Activated CD8-positive, alpha-beta memory T cell treated with anti-CD3 and anti-CD28 coated beads, Interleukin-2, amount 10 ng/mL, durations not matched to agents 7 days and 5 days (primary cell): Measurements from ENCODE around the gene STK40. TPM values are rescaled to one million over a fixed set of nuclear protein-coding genes. Genes with fewer than 3 reads are reported as not detected.

ENCODE experiments used
- ATAC-seq: fragments of 150-1000 bp; cut with Tn5 transposase; one replicate; pipeline ENCODE4 v1.10.0; 2021; ENCODE audit warnings: moderate library complexity
- CTCF ChIA-PET: fragments of 350-600 bp; sonication (Branson Sonifier 250); formaldehyde crosslinking; loops from one replicate; lab custom pipeline; 2021; ENCODE audit warnings: antibody characterized with exemption; lab: Charles Lee
- DNase-seq: peaks from one replicate; pipeline ENCODE4 v3.0.0-alpha.2; 2020
- H3K27ac Mint-ChIP-seq: one replicate; pipeline ENCODE4 v1.8.0; 2021; ENCODE audit warnings: mild to moderate bottlenecking, mixed read lengths
- H3K27me3 Mint-ChIP-seq: one replicate; pipeline ENCODE4 v1.8.0; 2021; ENCODE audit warnings: mixed read lengths
- H3K36me3 Mint-ChIP-seq: one replicate; pipeline ENCODE4 v1.8.0; 2021; ENCODE audit warnings: mild to moderate bottlenecking, mixed read lengths
- H3K4me1 Mint-ChIP-seq: one replicate; pipeline ENCODE4 v1.8.0; 2021; ENCODE audit warnings: mixed read lengths
- H3K4me3 Mint-ChIP-seq: one replicate; pipeline ENCODE4 v1.8.0; 2021; ENCODE audit warnings: mild to moderate bottlenecking, moderate library complexity, mixed read lengths
- H3K9me3 Mint-ChIP-seq: one replicate; pipeline ENCODE4 v1.8.0; 2022; ENCODE audit warnings: low read depth, mixed read lengths
- total RNA-seq, 2 experiments: library from RNA; stranded (reverse); gene quantifications; one replicate each; pipeline ENCODE4 v1.2.3, GENCODE V29; 2021

STK40 gene
- total RNA-seq, 2 experiments from 2014 or later = 67.0 to 73.2 TPM

- Mint-ChIP-seq H3K27me3 (no peaks in the 10 kb centered on the region), H3K4me1 (peaks cover 32% of the 10 kb centered on the region), H3K4me3 (peak within 1 kb of the TSS; percentile 89), H3K36me3 (peaks cover 27% of the 10 kb centered on the region), H3K27ac (peak within 1 kb of the TSS; percentile 87), H3K9me3 (no peaks in the 10 kb centered on the region)
- ATAC-seq (peak; percentile 38), DNase-seq (peak; percentile 71)
- CTCF ChIA-PET = interaction anchor here (0.6 to 2.9 kb wide), 17 partner anchors 10 to 210 kb away, joined by 3 to 13 read pairs (median 4); partner anchors contain the start of genes EVA1B, LSM10, THRAP3 and TRAPPC3
Measured at GRCh38 chr1:36306210-36306901, 79.4 kb downstream of the STK40 start, which contains the start of gene SH3D21. Gene SH3D21 (plus strand): TSS chr1:36306368. CDS start chr1:36306421, 53 bp downstream.

GRCh38 chr1:36305915-36306209 is 79.9 kb downstream of the STK40 start:
- H3K4me1 Mint-ChIP-seq = peaks cover 32% of the 10 kb centered on the region
- no peak overlapping the region for H3K27ac Mint-ChIP-seq
- H3K36me3 Mint-ChIP-seq = peaks cover 31% of the 10 kb centered on the region
- peak overlapping the region; percentile 36 for H3K4me3 Mint-ChIP-seq
- no peaks in the 10 kb centered on the region for H3K27me3 Mint-ChIP-seq
- DNase-seq = no peak
- no peaks in the 10 kb centered on the region for H3K9me3 Mint-ChIP-seq
- CTCF ChIA-PET = interaction anchor here (0.9 to 2.9 kb wide), 9 partner anchors 10 to 171 kb away, joined by 3 to 13 read pairs (median 6); partner anchors contain the start of genes EVA1B, LSM10 and THRAP3
- no peak for ATAC-seq

GRCh38 chr1:36304970-36305914 is 80.5 kb downstream of the STK40 start:
- H3K9me3 Mint-ChIP-seq = no peaks in the 10 kb centered on the region
- H3K27me3 Mint-ChIP-seq = no peaks in the 10 kb centered on the region
- ATAC-seq = no peak
- peaks cover 29% of the 10 kb centered on the region for H3K4me1 Mint-ChIP-seq
- CTCF ChIA-PET = interaction anchor here (0.9 to 2.9 kb wide), 6 partner anchors 11 to 146 kb away, joined by 3 to 13 read pairs (median 8); partner anchors contain the start of genes EVA1B and LSM10
- no peak for DNase-seq
- peak overlapping the region; percentile 72 for H3K27ac Mint-ChIP-seq
- peak overlapping the region; percentile 36 for H3K4me3 Mint-ChIP-seq
- H3K36me3 Mint-ChIP-seq = peaks cover 35% of the 10 kb centered on the region

DNA sequence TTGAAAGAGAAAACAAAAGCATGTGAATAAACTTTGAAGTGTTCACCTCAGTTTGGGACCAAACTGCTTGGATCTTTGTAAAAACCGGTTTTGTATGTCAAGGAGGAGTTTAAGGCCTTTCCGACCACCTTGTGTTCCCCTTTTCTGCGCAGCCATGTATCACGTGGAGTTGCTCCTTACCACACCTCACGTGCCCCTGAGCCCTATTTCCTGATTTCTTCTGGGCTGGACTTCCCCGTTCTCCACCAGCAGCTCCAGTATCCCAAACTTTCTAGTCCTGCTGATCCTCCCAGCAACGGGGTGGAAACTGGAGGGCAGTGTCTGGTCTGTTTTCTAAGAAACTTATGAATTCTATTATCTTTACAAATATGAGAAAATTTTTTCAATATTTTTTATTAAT is 81.2 kb downstream of the STK40 start:
- Mint-ChIP-seq H3K4me1 (peaks cover 29% of the 10 kb centered on the region), H3K27ac (no peak overlapping the region), H3K9me3 (no peaks in the 10 kb centered on the region), H3K4me3 (no peak overlapping the region), H3K36me3 (peaks cover 37% of the 10 kb centered on the region), H3K27me3 (no peaks in the 10 kb centered on the region)
- no peak for DNase-seq
- ATAC-seq = no peak
- CTCF ChIA-PET = interaction anchor here (1.1 to 2.9 kb wide), 2 partner anchors 19 to 94 kb away, joined by 4 to 13 read pairs; partner anchors contain the start of gene LSM10

DNA sequence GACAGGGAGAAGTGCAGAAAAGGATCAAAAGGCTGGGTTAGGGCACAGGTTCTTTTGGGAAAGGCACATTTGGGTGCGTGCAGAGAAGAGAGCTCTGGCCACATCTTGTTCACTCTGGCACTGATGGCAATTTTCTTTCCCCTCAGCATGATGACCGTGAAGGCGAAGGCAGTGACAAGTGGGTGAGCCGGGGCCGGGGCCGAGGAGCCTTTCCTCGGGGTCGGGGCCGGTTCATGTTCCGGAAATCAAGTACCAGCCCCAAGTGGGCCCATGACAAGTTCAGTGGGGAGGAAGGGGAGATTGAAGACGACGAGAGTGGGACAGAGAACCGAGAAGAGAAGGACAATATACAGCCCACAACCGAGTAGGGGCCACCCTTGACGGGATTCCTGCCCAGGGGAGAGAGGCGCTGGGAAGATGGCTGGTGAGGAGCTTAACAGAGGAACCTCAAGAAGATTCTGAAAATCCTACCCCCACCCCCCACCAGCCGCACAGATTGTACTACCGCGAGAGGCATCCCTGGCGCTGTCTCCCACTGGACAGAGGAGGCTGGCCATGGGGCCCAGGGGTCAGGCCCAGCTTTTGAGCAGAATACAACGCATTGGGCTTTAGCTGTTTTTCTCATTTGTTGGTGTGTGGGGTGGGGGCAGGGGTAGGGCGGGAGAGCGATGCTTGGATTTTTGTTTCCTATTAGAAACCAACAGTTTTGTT is 81.9 kb downstream of the STK40 start:
- no peak for DNase-seq
- ATAC-seq = no peak
- Mint-ChIP-seq H3K9me3 (no peaks in the 10 kb centered on the region), H3K36me3 (peaks cover 33% of the 10 kb centered on the region), H3K4me1 (peaks cover 29% of the 10 kb centered on the region), H3K4me3 (no peak overlapping the region), H3K27me3 (no peaks in the 10 kb centered on the region), H3K27ac (no peak overlapping the region)
- CTCF ChIA-PET = interaction anchor here (1.1 to 2.0 kb wide), 2 partner anchors 19 to 169 kb away, joined by 4 to 5 read pairs; no protein-coding TSS in a partner anchor

GRCh38 chr1:36303244-36303643 is 82.5 kb downstream of the STK40 start:
- CTCF ChIA-PET = interaction anchor here (2.0 kb wide), 1 partner anchor 169 kb away, joined by 5 read pairs; no protein-coding TSS in a partner anchor
- no peak overlapping the region for H3K27ac Mint-ChIP-seq

DNA sequence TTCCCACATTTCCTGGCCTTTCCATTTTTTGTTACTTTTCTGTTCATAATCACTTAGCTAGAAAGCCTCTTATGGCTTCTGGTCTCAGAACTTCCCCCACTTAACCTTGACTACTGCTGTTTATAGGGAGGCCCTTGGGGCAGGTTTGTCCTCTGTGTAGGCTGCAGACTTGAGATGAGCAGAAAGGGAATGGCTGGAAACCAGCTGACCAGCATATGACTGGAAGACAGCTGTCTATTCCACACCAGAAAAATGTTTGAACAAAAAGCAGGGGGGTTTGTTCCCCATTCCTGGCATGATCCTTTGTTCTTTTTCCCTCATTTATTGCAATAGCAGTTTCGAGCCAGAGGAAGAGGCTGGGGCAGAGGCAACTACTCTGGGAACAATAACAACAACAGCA is 84.5 kb downstream of the STK40 start:
- DNase-seq = no peak
- ATAC-seq = no peak
- CTCF ChIA-PET = interaction anchor here (0.9 to 2.3 kb wide), 8 partner anchors 9 to 152 kb away, joined by 3 to 10 read pairs (median 4); partner anchors contain the start of genes THRAP3 and TRAPPC3
- Mint-ChIP-seq H3K4me3 (no peak overlapping the region), H3K27me3 (no peaks in the 10 kb centered on the region), H3K4me1 (peaks cover 15% of the 10 kb centered on the region), H3K36me3 (peaks cover 47% of the 10 kb centered on the region), H3K9me3 (no peaks in the 10 kb centered on the region), H3K27ac (peak overlapping the region; percentile 39)

More at GRCh38 chr1:36303244-36303643, 82.5 kb downstream of the STK40 start:
- H3K4me3 Mint-ChIP-seq = no peak overlapping the region
- peaks cover 27% of the 10 kb centered on the region for H3K4me1 Mint-ChIP-seq
- no peaks in the 10 kb centered on the region for H3K9me3 Mint-ChIP-seq
- peaks cover 33% of the 10 kb centered on the region for H3K36me3 Mint-ChIP-seq
- H3K27me3 Mint-ChIP-seq = no peaks in the 10 kb centered on the region
- no peak for ATAC-seq
- DNase-seq = no peak

- ATAC-seq (no peak), DNase-seq (no peak)
- Mint-ChIP-seq H3K27me3 (no peaks in the 10 kb centered on the region), H3K9me3 (no peaks in the 10 kb centered on the region), H3K4me3 (no peak overlapping the region), H3K27ac (peak overlapping the region; percentile 12), H3K4me1 (peaks cover 12% of the 10 kb centered on the region), H3K36me3 (peaks cover 51% of the 10 kb centered on the region)
- CTCF ChIA-PET = interaction anchor here (1.1 to 2.3 kb wide), 9 partner anchors 9 to 151 kb away, joined by 3 to 10 read pairs (median 4); partner anchors contain the start of genes THRAP3 and TRAPPC3
Measured at GRCh38 chr1:36300526-36300925, 85.2 kb downstream of the STK40 start.

- Mint-ChIP-seq H3K27me3 (no peaks in the 10 kb centered on the region), H3K27ac (no peak overlapping the region), H3K9me3 (no peaks in the 10 kb centered on the region), H3K4me1 (peaks cover 2% of the 10 kb centered on the region), H3K4me3 (no peak overlapping the region), H3K36me3 (peaks cover 51% of the 10 kb centered on the region)
- CTCF ChIA-PET = interaction anchor here (0.6 to 1.8 kb wide), 2 partner anchors 13 to 459 kb away, joined by 3 to 6 read pairs; no protein-coding TSS in a partner anchor
- ATAC-seq (no peak), DNase-seq (no peak)
Measured at GRCh38 chr1:36298640-36299039, 87.1 kb downstream of the STK40 start.

GRCh38 chr1:36297062-36297461 is 88.7 kb downstream of the STK40 start:
- DNase-seq (no peak), ATAC-seq (no peak)
- peaks cover 50% of the 10 kb centered on the region for H3K36me3 Mint-ChIP-seq
- no peak overlapping the region for H3K27ac Mint-ChIP-seq
- CTCF ChIA-PET = interaction anchor here (0.7 to 1.8 kb wide), 2 partner anchors 12 to 147 kb away, joined by 3 to 6 read pairs; partner anchors contain the start of gene TRAPPC3
- H3K4me3 Mint-ChIP-seq = no peak overlapping the region
- no peaks in the 10 kb centered on the region for H3K9me3 Mint-ChIP-seq
- no peaks in the 10 kb centered on the region for H3K27me3 Mint-ChIP-seq
- H3K4me1 Mint-ChIP-seq = peaks cover 2% of the 10 kb centered on the region

DNA sequence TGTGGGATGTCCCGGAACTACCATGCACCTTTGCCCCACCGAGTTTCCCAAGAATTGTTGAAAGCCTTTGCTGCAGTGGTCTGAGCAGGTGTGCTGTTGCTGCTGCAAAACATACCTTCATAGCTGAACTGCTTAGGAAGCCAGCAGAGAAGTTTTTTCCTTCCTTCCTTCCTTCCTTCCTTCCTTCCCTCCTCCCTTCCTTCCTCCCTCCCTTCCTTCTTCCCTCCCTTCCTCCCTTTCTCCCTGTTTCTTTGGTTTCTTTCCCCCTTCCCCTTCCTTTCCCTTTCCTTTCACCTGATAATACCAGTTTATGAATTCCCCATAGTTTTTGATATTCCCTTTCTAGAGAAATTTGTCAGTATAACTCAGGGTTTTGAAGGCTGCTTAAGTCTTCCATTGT is 90.3 kb downstream of the STK40 start:
- Mint-ChIP-seq H3K9me3 (no peaks in the 10 kb centered on the region), H3K27ac (no peak overlapping the region), H3K4me3 (no peak overlapping the region), H3K27me3 (no peaks in the 10 kb centered on the region), H3K36me3 (peaks cover 51% of the 10 kb centered on the region), H3K4me1 (peaks cover 2% of the 10 kb centered on the region)
- CTCF ChIA-PET = interaction anchor here (1.9 kb wide), 1 partner anchor 10 kb away, joined by 6 read pairs; no protein-coding TSS in a partner anchor
- ATAC-seq (no peak), DNase-seq (no peak)
